HCT116 (cell line): ENCODE measurements around the gene HYKK.

Source experiments
- ATF3 ChIP-seq: IDR thresholded peaks from 2 replicates; pipeline ENCODE4 v1.6.1; 2012
- CTCF ChIP-seq, 3 experiments: fragments of 200-600 bp in 1 of 3; sonication (generic) in 1 of 3; IDR thresholded peaks in 2 of 3; conservative IDR thresholded peaks in 1 of 3; 2 replicates each; pipeline ENCODE4 v1.5.1; 2012 to 2017; ENCODE audit warnings: low read depth in 2 of 3, low read length in 2 of 3, antibody characterized with exemption in 1 of 3, borderline replicate concordance in 1 of 3, control low read depth in 1 of 3, mild to moderate bottlenecking in 1 of 3, mixed read lengths in 1 of 3, mixed run types in 1 of 3, moderate library complexity in 1 of 3; ENCODE audit not compliant: insufficient read depth in 1 of 3
- EZH2 ChIP-seq: fragments of 200-600 bp; sonication (generic); IDR thresholded peaks from 2 replicates; pipeline ENCODE4 v1.6.1; 2017; ENCODE audit warnings: antibody characterized with exemption, mixed run types
- EZH2phosphoT487 ChIP-seq: fragments of 200-600 bp; IDR thresholded peaks from 2 replicates; pipeline ENCODE4 v1.6.1; 2018; ENCODE audit warnings: antibody characterized with exemption, borderline replicate concordance
- FOSL1 ChIP-seq: IDR thresholded peaks from 2 replicates; pipeline ENCODE4 v1.6.1; 2012; ENCODE audit warnings: low read depth
- JUND ChIP-seq: IDR thresholded peaks from 2 replicates; pipeline ENCODE4 v1.6.1; 2012
- MAX ChIP-seq: IDR thresholded peaks from 2 replicates; pipeline ENCODE4 v1.6.1; 2012
- POLR2A ChIP-seq: IDR thresholded peaks from 2 replicates; pipeline ENCODE4 v1.7.0; 2011; ENCODE audit warnings: borderline replicate concordance; ENCODE audit not compliant: insufficient read depth, insufficient read length; ENCODE audit errors: extremely low read depth
- POLR2AphosphoS5 ChIP-seq: IDR thresholded peaks from 2 replicates; pipeline ENCODE4 v1.6.1; 2011; ENCODE audit warnings: mild to moderate bottlenecking, low read depth, low read length, moderate library complexity
- RAD21 ChIP-seq: IDR thresholded peaks from 2 replicates; pipeline ENCODE4 v1.6.1; 2012; ENCODE audit warnings: low read depth, mild to moderate bottlenecking
- SIN3A ChIP-seq: IDR thresholded peaks from 2 replicates; pipeline ENCODE4 v1.6.1; 2012; ENCODE audit warnings: low read depth
- ZFX ChIP-seq: fragments of 450-650 bp; IDR thresholded peaks from 2 replicates; pipeline ENCODE4 v1.6.1; 2017
- TF ChIP-seq, protein P1 (sequence below): IDR thresholded peaks from 2 replicates; pipeline ENCODE4 v1.6.1; 2012; ENCODE audit warnings: low read depth

GRCh38 chr15:78552597-78552996, 45.2 kb downstream of the HYKK start:
- no peak for TF ChIP-seq ATF3
- no peak for TF ChIP-seq CTCF (IDR thresholded peaks at IDR 0.05 in 2 of 3, conservative IDR thresholded peaks at IDR 0.05 in 1 of 3; ENCODE audit: borderline replicate concordance in 1 of 3, insufficient read depth in 1 of 3, low read depth in 2 of 3, low read length in 2 of 3)
- no peak for TF ChIP-seq POLR2AphosphoS5
- TF ChIP-seq MAX, result no peak
- TF ChIP-seq RAD21, result no peak
- TF ChIP-seq ZFX, result no peak
- TF ChIP-seq EZH2phosphoT487, result no peak
- TF ChIP-seq EZH2, result no peak
- TF ChIP-seq, protein P1, sequence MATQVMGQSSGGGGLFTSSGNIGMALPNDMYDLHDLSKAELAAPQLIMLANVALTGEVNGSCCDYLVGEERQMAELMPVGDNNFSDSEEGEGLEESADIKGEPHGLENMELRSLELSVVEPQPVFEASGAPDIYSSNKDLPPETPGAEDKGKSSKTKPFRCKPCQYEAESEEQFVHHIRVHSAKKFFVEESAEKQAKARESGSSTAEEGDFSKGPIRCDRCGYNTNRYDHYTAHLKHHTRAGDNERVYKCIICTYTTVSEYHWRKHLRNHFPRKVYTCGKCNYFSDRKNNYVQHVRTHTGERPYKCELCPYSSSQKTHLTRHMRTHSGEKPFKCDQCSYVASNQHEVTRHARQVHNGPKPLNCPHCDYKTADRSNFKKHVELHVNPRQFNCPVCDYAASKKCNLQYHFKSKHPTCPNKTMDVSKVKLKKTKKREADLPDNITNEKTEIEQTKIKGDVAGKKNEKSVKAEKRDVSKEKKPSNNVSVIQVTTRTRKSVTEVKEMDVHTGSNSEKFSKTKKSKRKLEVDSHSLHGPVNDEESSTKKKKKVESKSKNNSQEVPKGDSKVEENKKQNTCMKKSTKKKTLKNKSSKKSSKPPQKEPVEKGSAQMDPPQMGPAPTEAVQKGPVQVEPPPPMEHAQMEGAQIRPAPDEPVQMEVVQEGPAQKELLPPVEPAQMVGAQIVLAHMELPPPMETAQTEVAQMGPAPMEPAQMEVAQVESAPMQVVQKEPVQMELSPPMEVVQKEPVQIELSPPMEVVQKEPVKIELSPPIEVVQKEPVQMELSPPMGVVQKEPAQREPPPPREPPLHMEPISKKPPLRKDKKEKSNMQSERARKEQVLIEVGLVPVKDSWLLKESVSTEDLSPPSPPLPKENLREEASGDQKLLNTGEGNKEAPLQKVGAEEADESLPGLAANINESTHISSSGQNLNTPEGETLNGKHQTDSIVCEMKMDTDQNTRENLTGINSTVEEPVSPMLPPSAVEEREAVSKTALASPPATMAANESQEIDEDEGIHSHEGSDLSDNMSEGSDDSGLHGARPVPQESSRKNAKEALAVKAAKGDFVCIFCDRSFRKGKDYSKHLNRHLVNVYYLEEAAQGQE, result no peak
- TF ChIP-seq JUND, result no peak
- no peak for TF ChIP-seq POLR2A
- no peak for TF ChIP-seq FOSL1
- TF ChIP-seq SIN3A, result no peak
